Mucosa of gallbladder (tissue), 1 donor: ENCODE results near the gene INTS2. TPM values are rescaled to one million over a fixed set of nuclear protein-coding genes. Genes with fewer than 3 reads are reported as not detected.
"Not testable (repeated sequence)": the region's sequence is repeated elsewhere in the genome, so short reads cannot be mapped to it uniquely, and the experiment has no call there.

ENCODE experiments used
- DNase-seq: peaks from one replicate; pipeline ENCODE4 v3.0.0-alpha.2; 2020; ENCODE audit warnings: low spot score
- total RNA-seq: library from RNA; stranded (reverse); gene quantifications from one replicate; pipeline ENCODE4 v1.2.1, GENCODE V29; 2021
- donor health status: DM: no; HTN: no; CAD: no.

INTS2 gene
- total RNA-seq, 1 donor from 2014 or later, result 11.3 TPM

DNA sequence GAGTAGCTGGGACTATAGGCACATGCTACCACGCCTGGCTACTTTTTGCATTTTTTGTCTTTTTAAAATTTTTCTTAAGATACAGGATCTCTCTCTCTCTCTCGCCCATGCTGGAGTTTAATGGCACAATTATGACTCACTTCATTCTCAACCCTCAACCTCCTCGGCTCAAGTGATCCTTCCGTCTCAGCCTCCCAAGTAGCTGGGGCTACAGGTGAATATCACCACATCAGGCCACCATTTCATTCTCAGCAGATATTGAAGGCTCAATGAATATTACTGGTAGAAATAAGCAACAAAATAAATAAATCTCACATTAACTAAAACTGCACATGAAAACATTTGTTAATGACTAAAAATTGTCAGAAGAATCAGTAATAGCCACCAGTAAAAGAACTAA, 106.1 kb downstream of the INTS2 start:
- no peak for DNase-seq

DNA sequence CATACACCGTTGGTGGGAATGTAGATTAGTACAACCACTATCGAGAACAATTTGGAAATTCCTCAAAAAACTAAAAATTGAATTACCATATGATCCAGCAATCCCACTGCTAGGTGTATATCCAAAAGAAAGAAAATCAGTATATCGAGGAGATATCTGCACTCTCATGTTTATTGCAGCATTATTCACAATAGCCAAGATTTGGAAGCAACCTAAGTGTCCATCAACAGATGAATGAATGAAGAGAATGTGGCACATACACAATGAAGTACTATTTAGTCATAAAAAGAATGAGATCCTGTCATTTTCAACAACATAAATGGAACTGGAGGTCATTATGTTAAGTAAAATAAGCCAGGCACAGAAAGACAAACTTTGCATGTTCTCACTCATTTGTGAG, 108.5 kb downstream of the INTS2 start:
- DNase-seq, result not testable (repeated sequence)

DNA sequence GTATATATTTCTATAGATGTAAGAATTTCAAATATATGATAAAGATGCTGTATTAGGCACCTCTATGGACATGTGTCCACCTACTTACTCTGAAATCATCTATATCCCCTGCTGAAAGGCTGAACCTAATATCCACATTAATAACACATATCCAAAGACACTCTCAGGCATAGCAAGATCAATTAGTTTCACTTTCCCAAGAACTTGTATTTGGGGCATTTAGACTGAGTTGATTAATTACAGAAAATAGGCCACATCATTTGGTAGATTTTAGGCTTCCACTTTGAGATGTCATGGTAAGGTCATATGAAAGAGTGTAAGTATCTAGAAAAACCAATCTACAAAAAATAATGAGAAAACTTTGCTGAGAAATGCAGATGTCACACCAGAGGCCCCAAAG, 109.6 kb downstream of the INTS2 start:
- no peak for DNase-seq

DNA sequence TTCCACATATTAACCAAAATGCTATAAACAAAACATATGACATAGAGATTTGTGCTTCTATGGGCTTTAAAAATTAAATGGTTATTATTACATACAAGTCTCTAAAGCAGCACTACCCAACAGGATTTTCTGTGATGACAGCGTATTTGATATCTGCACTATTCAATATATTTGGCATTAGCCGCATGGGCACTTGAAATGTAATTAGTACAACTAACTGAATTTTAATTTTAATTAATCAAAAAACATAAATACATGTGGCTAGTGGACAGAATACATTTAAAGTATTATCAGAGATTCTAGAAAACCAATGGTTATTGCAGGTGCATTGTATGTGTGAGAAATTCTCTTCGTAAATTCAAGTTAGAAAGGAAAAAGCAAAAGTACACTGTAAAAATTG, 110.3 kb downstream of the INTS2 start:
- no peak for DNase-seq

DNA sequence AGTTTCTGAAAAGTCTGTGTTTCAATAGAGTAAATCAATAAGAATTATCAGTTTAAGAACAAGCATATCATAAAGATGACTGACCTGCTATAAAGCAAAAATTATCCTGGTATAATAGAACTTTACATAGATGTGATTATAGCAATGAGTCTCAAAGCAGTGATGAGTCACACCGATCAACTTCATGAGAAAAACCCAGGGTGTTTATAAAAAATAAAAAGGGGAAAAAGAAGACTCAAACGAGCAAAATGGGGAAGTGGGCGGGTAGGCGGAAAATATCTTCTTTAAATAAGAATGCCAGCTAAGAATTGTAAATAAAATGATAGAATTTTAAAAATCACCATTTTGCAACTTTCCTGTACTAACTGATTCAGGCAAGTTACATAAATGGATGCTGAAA, 111.2 kb downstream of the INTS2 start:
- DNase-seq, result no peak

DNA sequence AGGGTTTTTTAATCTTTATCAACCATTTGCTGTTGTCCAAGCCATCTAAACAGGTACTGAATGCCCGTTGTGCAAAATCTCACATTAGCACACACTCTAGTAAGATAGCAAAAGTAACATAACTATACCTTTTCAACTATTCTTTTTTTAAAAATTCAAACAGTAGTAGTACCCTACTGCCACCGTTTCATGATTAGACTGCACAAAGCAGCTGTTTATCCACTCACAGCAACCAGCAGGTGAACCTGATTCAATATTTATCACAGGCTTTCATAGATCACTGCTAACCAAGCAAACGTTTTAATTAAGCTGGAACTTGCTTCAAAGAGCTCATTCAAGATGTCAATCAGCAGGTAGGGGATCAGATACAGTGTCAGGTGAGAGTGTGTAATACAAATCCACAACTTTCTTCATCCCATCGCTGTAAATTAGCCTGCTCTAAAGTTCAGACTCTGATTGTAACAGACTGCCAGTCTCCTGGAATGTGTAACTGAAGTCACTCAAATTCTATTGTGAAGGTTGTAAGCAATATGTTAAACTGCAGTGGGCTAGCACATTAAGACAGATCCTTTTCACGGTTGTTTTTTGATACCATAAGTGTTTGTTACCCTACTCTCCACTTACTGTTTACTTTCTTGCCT, 111.8 kb downstream of the INTS2 start:
- DNase-seq, result no peak

Other genes with a start within 250 kb of the INTS2 start
- gene BRIP1, start 64.5 kb downstream of the INTS2 start, total RNA-seq, result 0.83 TPM
- gene MED13, start 137.3 kb upstream of the INTS2 start, total RNA-seq, result 72.6 TPM